ENCODE data around the gene CHRNG. TPM values are rescaled to one million over a fixed set of nuclear protein-coding genes. Genes with fewer than 3 reads are reported as not detected.

CHRNG gene
- total RNA-seq, 4 donors from 2014 or later = not detected

DNA sequence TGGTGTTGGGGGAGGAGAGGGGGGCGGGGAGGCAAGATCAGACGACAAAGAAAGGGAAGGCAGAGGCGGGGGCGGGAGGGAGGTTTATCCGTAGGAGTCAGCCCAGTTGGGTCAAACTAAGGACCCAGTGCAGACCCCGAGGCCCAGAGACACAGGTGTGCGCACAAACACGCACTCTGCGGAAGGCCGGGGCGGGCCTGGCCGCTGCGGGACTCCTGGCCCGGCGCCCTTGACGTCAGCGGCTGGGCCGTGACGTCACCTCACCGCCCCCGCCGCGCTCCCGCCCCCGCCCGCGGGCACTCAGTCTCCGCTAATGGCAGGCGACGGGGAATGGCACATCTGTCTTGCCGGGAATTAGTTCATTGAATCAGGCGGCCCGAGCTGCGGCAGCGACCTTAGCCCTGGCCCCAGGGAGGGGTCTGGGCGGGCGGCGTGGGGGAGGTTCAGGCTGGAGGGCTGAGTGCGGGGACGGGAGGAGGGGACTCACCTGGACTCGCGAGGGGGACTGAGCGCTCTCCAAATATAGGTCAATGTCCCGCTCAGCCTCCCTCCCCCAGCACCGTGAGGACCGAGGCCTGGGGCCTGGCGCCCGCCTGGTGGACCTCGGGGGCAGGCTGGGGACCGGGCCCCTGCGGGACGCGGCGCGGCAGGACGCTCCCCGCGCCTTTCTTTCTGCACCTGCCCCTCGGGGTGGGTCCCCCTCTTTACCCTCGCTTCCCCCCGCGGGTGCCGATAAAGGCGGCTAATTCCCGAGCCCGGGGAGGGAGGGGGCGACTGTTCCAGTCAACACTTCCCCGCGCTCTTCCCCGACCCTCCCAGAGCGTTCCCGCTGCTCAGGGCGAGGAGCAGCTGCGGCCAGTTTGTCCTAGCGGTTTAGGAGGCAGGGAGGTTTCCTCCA lies 36.3 kb upstream of the CHRNG start:
- Histone ChIP-seq H3K4me1 (peaks cover 0 to 23% (median 3%) of the 10 kb centered on the region in 3 donors), H3K27me3 (peaks cover 22% of the 10 kb centered on the region), H3K4me3 (peak overlapping the region; percentile 43 to 68), H3K27ac (peak overlapping the region in 3 of 4 donors; percentile 18 to 78 (median 35)), H3K36me3 (no peaks in the 10 kb centered on the region), H3K9me3 (no peaks in the 10 kb centered on the region)
- WGBS, 2 donors (ENCODE audit: low coverage in 1 of 2) = 0 to 4% methylated on average over 1 to 11 of the region's 75 CpGs
- peak; percentile 47 for TF ChIP-seq POLR2AphosphoS5 (IDR thresholded peaks at IDR 0.05)
- TF ChIP-seq POLR2A (IDR thresholded peaks at IDR 0.05) = no peak
- TF ChIP-seq, protein P1, sequence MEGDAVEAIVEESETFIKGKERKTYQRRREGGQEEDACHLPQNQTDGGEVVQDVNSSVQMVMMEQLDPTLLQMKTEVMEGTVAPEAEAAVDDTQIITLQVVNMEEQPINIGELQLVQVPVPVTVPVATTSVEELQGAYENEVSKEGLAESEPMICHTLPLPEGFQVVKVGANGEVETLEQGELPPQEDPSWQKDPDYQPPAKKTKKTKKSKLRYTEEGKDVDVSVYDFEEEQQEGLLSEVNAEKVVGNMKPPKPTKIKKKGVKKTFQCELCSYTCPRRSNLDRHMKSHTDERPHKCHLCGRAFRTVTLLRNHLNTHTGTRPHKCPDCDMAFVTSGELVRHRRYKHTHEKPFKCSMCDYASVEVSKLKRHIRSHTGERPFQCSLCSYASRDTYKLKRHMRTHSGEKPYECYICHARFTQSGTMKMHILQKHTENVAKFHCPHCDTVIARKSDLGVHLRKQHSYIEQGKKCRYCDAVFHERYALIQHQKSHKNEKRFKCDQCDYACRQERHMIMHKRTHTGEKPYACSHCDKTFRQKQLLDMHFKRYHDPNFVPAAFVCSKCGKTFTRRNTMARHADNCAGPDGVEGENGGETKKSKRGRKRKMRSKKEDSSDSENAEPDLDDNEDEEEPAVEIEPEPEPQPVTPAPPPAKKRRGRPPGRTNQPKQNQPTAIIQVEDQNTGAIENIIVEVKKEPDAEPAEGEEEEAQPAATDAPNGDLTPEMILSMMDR (IDR thresholded peaks at IDR 0.05) = peak in 1 of 4 experiments; percentile 1
- ATAC-seq = peak; percentile 63

DNA sequence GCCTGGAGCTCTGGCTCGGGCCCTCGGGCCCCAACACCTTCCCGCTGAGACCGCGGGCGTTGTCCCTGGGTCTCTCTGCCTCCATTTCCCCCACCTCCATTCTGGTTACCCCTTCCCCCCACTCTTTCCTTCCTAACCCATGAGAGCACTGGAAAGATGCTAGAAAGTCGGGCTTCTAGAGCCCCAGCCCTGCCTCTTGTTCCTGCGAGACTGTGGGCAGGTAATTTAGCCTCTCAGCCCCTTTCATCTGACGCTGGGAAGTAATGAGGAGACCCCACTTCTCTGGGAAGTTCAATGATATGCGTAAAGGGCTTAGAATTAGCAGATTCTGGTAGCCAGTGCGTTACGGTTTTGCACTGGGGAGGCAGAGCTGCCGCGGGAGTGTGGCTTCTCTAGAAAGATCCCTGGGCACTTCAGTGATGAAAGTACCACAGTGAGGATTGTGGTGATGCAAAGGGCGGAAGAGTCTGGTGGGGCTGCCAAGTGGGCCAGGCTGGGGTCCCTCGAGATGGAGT lies 35.6 kb upstream of the CHRNG start:
- H3K27ac ChIP-seq = peak overlapping the region in 2 of 4 donors; percentile 35 to 78
- peaks cover 22% of the 10 kb centered on the region for H3K27me3 ChIP-seq
- 29 to 65% methylated on average over 7 to 14 of the region's 16 CpGs for WGBS, 2 donors (ENCODE audit: low coverage in 1 of 2)
- TF ChIP-seq, protein P1 (IDR thresholded peaks at IDR 0.05) = no peak
- no peak for TF ChIP-seq POLR2AphosphoS5 (IDR thresholded peaks at IDR 0.05)
- H3K9me3 ChIP-seq = no peaks in the 10 kb centered on the region
- no peaks in the 10 kb centered on the region for H3K36me3 ChIP-seq
- peak overlapping the region; percentile 43 to 68 for H3K4me3 ChIP-seq
- ATAC-seq = no peak
- peaks cover 0 to 23% (median 3%) of the 10 kb centered on the region in 3 donors for H3K4me1 ChIP-seq

DNA sequence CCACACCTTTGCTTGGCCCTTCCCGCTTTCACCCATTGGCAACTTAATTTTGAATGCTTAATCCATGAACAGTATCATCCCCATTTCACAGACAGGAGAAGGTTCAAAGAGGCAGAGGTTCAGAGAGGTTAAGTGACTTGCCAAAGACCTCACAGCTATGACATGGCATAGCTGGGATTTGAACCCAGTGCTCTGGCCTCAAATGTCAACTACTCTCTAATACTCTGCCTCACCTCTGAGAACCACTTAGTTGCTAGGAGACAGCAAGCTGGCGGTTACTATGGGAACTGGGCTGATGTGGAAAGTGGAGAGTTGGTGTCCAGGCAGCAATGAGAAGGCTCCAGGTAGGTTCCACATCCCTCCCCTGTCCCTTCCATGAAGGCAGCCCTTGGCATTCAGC lies 35.1 kb upstream of the CHRNG start:
- no peaks in the 10 kb centered on the region for H3K9me3 ChIP-seq
- peaks cover 22% of the 10 kb centered on the region for H3K27me3 ChIP-seq
- no peak for TF ChIP-seq POLR2AphosphoS5 (IDR thresholded peaks at IDR 0.05)
- H3K27ac ChIP-seq = no peak overlapping the region
- no peaks in the 10 kb centered on the region for H3K36me3 ChIP-seq
- H3K4me3 ChIP-seq = no peak overlapping the region
- H3K4me1 ChIP-seq = peaks cover 0 to 23% (median 3%) of the 10 kb centered on the region in 3 donors
- 88 to 100% methylated on average over 1 to 2 of the region's 2 CpGs for WGBS, 2 donors (ENCODE audit: low coverage in 1 of 2)
- no peak for ATAC-seq

DNA sequence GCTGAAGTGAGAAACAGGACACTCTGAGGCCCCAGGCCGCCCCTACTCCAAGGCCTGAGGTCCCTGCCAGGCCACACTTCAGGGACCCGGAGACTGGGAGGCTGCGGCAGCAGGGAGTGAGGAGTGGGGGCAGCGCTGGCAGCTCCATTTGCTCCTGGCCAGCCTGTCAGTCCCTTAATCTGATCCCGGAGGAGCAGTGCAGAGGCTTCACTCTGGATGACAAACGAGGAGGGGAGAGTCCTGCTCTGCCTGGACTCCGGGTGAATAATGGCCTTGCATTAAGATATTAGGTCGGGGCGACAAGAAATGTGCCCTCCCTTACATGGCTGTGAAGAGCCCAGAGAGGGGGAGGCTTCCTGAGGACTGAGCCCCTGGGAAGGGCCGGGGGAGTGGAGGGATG lies 33.6 kb upstream of the CHRNG start:
- H3K27ac ChIP-seq = no peak overlapping the region
- ATAC-seq = no peak
- 44% methylated on average over 4 of the region's 10 CpGs; no CpG with 5 or more reads in 1 of the 2 donors for WGBS, 2 donors (ENCODE audit: low coverage in 1 of 2)
- peaks cover 22% of the 10 kb centered on the region for H3K27me3 ChIP-seq
- TF ChIP-seq EP300 (IDR thresholded peaks at IDR 0.05) (no peak), POLR2A (IDR thresholded peaks at IDR 0.05) (no peak)
- peaks cover 0 to 23% (median 3%) of the 10 kb centered on the region in 3 donors for H3K4me1 ChIP-seq
- no peaks in the 10 kb centered on the region for H3K36me3 ChIP-seq
- no peaks in the 10 kb centered on the region for H3K9me3 ChIP-seq
- no peak overlapping the region for H3K4me3 ChIP-seq

DNA sequence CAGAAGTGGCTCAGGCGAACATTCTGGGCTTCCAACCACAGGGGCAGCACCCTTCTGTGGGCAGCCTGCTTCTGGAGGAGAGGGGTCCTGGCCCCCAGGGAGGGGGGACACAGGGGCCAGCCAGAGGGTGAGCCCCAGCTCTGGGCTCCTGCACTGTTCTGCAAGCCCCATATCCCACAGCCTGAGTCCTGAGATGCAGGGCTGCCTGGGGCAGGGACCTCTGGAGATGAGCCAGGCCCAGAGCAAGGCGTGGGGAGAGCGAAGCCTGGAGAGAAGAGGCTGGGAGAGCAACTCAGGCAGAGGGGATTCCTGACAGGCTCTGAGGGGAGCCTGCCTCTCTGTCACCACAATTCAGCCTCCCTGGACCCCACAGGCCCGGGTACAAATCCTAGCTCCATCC lies 32.8 kb upstream of the CHRNG start:
- no peaks in the 10 kb centered on the region for H3K36me3 ChIP-seq
- ATAC-seq = no peak
- peaks cover 0 to 23% (median 3%) of the 10 kb centered on the region in 3 donors for H3K4me1 ChIP-seq
- WGBS, 2 donors (ENCODE audit: low coverage in 1 of 2) = no CpG with 5 or more reads among the region's 4 CpGs
- no peak overlapping the region for H3K4me3 ChIP-seq
- peaks cover 29% of the 10 kb centered on the region for H3K27me3 ChIP-seq
- H3K27ac ChIP-seq = no peak overlapping the region
- no peak for TF ChIP-seq POLR2A (IDR thresholded peaks at IDR 0.05)
- TF ChIP-seq, protein P1 (IDR thresholded peaks at IDR 0.05) = no peak
- TF ChIP-seq POLR2AphosphoS5 (IDR thresholded peaks at IDR 0.05) = no peak
- TF ChIP-seq EP300 (IDR thresholded peaks at IDR 0.05) = no peak
- no peaks in the 10 kb centered on the region for H3K9me3 ChIP-seq

DNA sequence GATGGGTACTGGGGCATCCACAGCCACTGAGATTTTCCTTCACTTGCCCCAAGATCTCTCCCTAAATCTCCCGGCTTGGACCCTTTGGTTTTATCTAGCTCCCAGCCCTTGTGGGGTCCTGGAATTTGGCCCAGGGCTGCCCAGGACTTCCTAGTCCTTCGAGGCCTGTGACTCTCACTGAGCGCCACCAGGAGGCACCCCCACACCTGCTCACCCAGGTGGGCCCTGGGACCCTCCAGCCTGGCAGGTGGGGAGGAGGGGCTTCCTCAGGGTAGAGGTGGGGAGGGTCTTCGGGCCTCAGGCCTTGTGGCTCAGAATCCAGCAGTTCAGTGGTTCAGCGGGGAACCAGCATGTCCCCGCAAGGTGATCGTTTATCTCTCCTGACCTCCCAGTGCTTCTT lies 31.2 kb upstream of the CHRNG start:
- peaks cover 0 to 8% (median 0%) of the 10 kb centered on the region in 3 donors for H3K4me1 ChIP-seq
- WGBS, 2 donors (ENCODE audit: low coverage in 1 of 2) = 70 to 83% methylated on average over 1 to 2 of the region's 7 CpGs
- H3K4me3 ChIP-seq = no peak overlapping the region
- H3K36me3 ChIP-seq = no peaks in the 10 kb centered on the region
- no peak for TF ChIP-seq POLR2A (IDR thresholded peaks at IDR 0.05)
- TF ChIP-seq EP300 (IDR thresholded peaks at IDR 0.05) = no peak
- no peak for TF ChIP-seq POLR2AphosphoS5 (IDR thresholded peaks at IDR 0.05)
- TF ChIP-seq, protein P1 (IDR thresholded peaks at IDR 0.05) = no peak
- H3K27me3 ChIP-seq = peaks cover 36% of the 10 kb centered on the region
- H3K27ac ChIP-seq = no peak overlapping the region
- H3K9me3 ChIP-seq = no peaks in the 10 kb centered on the region
- ATAC-seq = no peak
